T-helper 17 cell (primary cell): ENCODE results near the gene FLII. TPM values are rescaled to one million over a fixed set of nuclear protein-coding genes. Genes with fewer than 3 reads are reported as not detected.

Experiments
- ATAC-seq: fragments of 150-1000 bp; cut with Tn5 transposase; 2 replicates; pipeline ENCODE4 v1.10.0; 2021; ENCODE audit warnings: mild to moderate bottlenecking, moderate library complexity
- DNase-seq, 3 donors: peaks; one replicate each; pipeline versions ENCODE4 v3.0.0 to v3.0.0-alpha.2; 2020 to 2021
- H3K9me3 ChIP-seq: one replicate; pipeline ENCODE4 v1.7.0; 2013; ENCODE audit warnings: low read length, mild to moderate bottlenecking; ENCODE audit not compliant: control insufficient read depth, poor library complexity, severe bottlenecking
- H3K27ac Mint-ChIP-seq: one replicate; pipeline ENCODE4 v1.8.0; 2022; ENCODE audit warnings: mild to moderate bottlenecking, moderate library complexity, mixed read lengths
- H3K27me3 Mint-ChIP-seq: one replicate; pipeline ENCODE4 v1.8.0; 2022; ENCODE audit warnings: mixed read lengths
- H3K36me3 Mint-ChIP-seq: one replicate; pipeline ENCODE4 v1.8.0; 2022; ENCODE audit warnings: low read depth, mixed read lengths
- H3K4me1 Mint-ChIP-seq: one replicate; pipeline ENCODE4 v1.8.0; 2022; ENCODE audit warnings: mild to moderate bottlenecking, mixed read lengths
- H3K4me3 Mint-ChIP-seq: one replicate; pipeline ENCODE4 v1.8.0; 2022; ENCODE audit warnings: mild to moderate bottlenecking, moderate library complexity, mixed read lengths
- total RNA-seq, 4 donors: library from RNA in 2 of 4; stranded (reverse) in 2 of 4; gene quantifications; one replicate each; pipeline ENCODE4 v1.2.3 and lab custom pipeline; 2022 to 2026

The FLII gene
- total RNA-seq, 2 donors from 2014 or later = 276 to 284 TPM

DNA sequence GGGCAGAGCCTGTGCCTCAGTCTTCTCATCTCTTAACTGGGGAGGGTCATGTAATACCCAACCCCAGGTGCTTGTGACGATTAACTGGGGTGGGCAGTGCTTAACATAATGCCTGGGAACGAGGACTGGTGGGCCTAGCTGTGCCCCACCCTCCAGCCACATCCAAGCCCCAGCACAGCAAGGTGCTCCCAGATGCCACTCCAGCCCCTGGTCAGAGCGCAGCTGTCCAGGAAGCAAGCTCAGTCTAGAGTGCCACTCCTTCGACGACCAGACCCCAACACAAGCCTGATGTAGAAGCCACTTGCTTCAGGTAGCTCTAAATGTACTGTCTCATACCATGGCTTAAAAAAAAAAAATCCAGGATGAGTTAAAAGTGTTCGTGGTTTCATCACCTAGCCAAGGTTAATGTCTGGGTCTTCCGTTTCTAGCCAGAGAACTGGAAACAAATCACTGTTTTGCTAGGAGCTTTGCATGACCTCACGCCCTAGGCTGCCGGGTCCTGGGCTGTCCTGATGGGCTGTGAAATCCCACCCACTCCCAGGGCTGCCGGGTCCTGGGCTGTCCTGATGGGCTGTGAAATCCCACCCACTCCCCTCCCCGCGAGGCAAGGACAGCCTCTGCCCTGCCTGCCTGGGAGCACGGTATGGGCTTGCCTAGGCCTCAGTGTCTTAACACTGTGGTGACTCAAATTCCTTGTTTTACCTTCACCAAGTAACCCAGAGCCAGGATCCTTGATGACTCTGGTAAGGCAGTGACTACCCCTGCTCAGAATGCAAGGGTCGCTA is 9.6 kb upstream of the FLII start:
- Mint-ChIP-seq H3K4me3 (no peak overlapping the region), H3K4me1 (peaks cover 5% of the 10 kb centered on the region), H3K27me3 (no peaks in the 10 kb centered on the region), H3K27ac (no peak overlapping the region), H3K36me3 (peaks cover 2% of the 10 kb centered on the region)
- DNase-seq = no peak
- no peak for ATAC-seq
- H3K9me3 ChIP-seq = no peaks in the 10 kb centered on the region

DNA sequence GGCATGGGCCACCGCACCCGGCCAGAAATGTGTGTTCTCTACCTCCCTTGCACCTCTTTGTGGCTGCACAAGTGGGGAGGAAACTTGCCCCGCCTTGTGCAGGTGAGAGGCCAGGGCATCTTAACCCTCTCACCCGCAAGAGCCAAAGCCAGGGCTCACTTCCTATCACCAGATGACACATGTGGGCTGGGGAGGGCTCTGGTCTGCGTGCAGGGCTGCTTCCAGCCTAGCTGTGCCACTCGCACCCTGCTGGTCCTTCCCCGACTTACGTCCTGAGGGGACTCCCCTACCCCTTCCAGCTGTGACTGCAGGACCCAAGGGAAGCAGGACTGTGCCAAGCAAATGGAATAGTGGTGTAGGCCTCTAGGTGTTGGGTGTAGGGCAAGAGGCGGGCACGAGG is 8.8 kb upstream of the FLII start:
- no peak for DNase-seq
- H3K4me3 Mint-ChIP-seq = no peak overlapping the region
- peaks cover 2% of the 10 kb centered on the region for H3K36me3 Mint-ChIP-seq
- H3K27ac Mint-ChIP-seq = no peak overlapping the region
- no peaks in the 10 kb centered on the region for H3K9me3 ChIP-seq
- no peak for ATAC-seq
- H3K27me3 Mint-ChIP-seq = no peaks in the 10 kb centered on the region
- H3K4me1 Mint-ChIP-seq = peaks cover 6% of the 10 kb centered on the region

DNA sequence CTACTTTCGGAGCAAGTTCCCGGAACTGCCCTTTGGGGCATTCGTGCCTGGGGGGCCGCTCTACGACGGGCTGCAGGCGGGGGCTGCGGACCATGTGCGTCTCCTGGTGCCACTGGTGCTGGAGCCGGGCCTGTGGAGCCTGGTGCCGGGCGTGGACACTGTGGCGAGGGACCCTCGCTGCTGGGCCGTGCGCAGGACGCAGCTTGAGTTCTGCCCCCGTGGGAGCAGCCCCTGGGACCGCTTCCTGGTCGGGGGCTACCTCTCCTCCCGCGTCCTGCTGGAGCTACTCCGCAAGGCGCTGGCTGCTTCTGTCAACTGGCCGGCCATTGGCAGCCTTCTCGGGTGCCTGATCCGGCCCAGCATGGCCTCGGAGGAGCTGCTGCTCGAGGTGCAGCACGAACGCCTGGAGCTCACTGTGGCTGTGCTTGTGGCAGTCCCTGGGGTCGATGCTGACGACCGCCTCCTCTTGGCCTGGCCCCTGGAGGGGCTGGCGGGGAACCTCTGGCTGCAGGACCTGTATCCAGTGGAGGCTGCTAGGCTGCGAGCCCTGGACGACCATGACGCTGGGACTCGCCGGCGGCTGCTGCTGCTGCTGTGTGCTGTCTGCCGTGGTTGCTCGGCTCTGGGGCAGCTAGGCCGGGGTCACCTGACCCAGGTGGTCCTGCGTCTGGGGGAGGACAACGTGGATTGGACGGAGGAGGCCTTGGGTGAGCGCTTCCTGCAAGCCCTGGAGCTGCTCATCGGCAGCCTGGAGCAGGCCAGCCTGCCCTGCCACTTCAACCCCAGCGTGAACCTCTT is 5.5 kb upstream of the FLII start:
- no peak for DNase-seq
- peaks cover 20% of the 10 kb centered on the region for H3K4me1 Mint-ChIP-seq
- no peak overlapping the region for H3K4me3 Mint-ChIP-seq
- H3K36me3 Mint-ChIP-seq = no peaks in the 10 kb centered on the region
- ATAC-seq = no peak
- no peak overlapping the region for H3K27ac Mint-ChIP-seq
- no peaks in the 10 kb centered on the region for H3K27me3 Mint-ChIP-seq
- H3K9me3 ChIP-seq = no peaks in the 10 kb centered on the region

DNA sequence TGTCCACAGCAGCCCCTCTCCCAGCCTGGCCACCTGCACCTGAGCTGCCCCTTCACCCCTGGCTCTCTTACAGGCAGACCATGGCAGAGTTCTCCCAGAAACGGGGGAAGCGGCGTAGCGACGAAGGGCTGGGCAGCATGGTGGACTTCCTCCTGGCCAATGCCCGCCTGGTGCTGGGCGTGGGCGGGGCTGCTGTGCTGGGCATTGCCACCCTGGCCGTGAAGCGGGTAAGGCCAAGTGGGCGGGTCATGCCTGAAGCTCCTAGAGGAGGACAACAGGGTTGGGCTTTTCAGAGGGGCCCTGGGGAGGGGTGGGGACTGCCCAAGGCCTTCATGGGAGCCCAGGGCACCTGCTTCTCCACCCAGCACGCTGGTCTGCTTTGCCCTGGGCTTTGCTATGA is 4.1 kb upstream of the FLII start:
- Mint-ChIP-seq H3K27ac (no peak overlapping the region), H3K27me3 (no peaks in the 10 kb centered on the region), H3K4me3 (no peak overlapping the region), H3K4me1 (peaks cover 23% of the 10 kb centered on the region), H3K36me3 (no peaks in the 10 kb centered on the region)
- ATAC-seq = no peak
- no peaks in the 10 kb centered on the region for H3K9me3 ChIP-seq
- no peak for DNase-seq

DNA sequence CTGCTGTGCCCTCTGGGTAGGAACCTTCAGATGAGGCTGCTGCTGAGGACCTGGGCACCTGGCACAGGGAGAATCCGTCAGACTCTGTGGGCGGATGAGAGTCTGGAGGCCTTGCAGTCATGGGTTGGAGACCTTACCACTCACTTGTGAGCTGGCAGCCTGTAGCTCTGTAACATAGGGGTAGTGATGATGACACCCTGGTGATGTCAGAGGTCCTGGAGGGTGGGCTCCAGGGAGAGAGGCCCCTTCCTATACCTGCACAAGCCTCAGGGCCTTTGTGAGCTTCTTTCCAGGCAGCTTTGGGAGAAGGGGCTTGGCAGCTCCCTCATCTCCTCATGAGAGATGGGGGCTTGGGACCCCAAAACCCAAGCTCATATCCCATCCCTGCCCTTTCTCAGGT is 3.6 kb upstream of the FLII start:
- H3K9me3 ChIP-seq = no peaks in the 10 kb centered on the region
- Mint-ChIP-seq H3K4me1 (peaks cover 24% of the 10 kb centered on the region), H3K4me3 (peak overlapping the region; percentile 86), H3K27me3 (no peaks in the 10 kb centered on the region), H3K27ac (no peak overlapping the region), H3K36me3 (no peaks in the 10 kb centered on the region)
- DNase-seq (no peak), ATAC-seq (no peak)

DNA sequence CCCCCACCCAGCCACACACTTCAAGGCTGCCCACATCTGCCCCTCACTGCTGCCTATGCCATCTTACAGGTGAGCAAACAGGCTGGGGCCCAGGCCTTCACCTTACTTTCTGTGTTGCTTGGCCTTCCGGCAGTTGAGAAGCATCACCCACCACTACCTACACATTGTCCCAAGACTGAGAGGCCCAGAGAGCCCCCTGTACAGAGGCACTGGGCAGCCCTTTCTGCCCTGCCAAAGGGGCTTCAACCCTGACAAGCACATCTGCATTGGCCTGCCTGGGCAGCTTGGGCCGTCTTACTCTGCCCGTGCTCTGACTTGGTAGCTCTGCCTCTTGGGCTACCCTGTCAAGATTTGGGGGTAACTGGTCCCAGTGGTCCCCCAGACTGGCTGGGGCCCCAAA is 3.1 kb upstream of the FLII start:
- Mint-ChIP-seq H3K27me3 (no peaks in the 10 kb centered on the region), H3K27ac (peak overlapping the region; percentile 54), H3K4me3 (peak overlapping the region; percentile 86)

DNA sequence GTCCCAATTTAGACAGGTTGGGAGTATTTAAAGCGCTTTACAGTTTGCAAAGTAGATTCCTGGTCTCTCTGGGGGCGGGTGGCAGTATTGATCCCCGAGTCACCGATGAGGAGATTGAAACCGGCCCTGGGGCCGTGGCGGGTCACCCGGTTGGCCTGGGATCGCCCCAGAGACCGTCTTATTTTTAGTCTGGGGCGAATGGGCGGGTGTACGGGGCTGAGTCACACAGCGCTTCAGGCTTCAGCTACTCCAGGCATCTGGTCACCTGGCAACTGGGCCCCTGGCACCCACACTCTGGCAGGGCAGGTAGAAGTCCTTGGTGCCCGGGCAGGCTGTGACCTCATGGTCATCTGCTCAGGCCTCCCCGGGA is 2.6 kb upstream of the FLII start:
- H3K36me3 Mint-ChIP-seq = no peaks in the 10 kb centered on the region
- H3K9me3 ChIP-seq = no peaks in the 10 kb centered on the region
- peaks cover 28% of the 10 kb centered on the region for H3K4me1 Mint-ChIP-seq
- peak overlapping the region; percentile 54 for H3K27ac Mint-ChIP-seq
- H3K27me3 Mint-ChIP-seq = no peaks in the 10 kb centered on the region
- peak overlapping the region; percentile 86 for H3K4me3 Mint-ChIP-seq
- DNase-seq (no peak), ATAC-seq (no peak)

More for the DNA sequence above, 3.1 kb upstream of the FLII start:
- DNase-seq (no peak), ATAC-seq (no peak)
- H3K9me3 ChIP-seq = no peaks in the 10 kb centered on the region
- no peaks in the 10 kb centered on the region for H3K36me3 Mint-ChIP-seq
- H3K4me1 Mint-ChIP-seq = peaks cover 28% of the 10 kb centered on the region

DNA sequence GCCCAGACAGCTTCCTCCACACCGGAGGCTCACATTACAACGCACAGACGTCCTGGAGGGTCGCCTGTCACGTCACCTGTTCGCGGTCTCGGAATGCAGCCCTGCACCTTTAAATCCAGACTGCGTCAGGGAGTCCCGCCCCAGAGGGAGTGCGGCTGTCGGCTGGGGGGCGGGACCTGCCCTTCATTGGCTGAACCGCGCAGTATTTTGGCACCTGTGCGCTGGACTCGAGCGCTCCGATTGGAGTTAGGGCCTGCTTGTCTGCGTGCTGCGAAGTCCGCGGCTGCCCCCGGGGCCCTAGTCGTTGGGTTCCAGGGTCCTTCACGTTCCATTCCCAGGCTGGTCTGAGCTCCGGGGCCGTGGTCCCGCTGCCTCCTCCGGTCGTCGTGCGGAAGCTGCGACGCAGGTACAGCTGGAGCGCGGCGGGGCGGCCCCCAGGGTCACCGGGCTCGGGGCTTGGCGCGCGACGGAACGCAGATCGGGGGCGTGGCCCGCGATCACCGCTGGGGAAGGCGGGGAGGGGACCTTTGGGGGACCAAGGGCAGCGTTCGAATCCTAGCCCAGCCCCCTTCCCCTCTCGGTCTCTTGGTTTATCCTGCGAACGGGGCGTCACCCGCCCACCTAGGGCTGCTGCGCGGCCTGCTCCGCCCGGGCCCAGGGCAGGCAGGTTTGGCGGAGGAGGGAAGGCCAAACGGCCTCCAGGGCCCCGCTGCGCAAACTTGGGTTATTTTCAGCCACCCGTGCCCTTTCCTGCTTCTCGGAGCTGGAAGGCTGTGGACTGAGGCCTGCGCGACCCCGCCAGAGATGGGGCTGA is 2.0 kb upstream of the FLII start, which contains the start of gene MIEF2:
Gene MIEF2 (plus strand): TSS at position 331 of the 814 bp plus-strand sequence. CDS start 2,059 bp downstream, outside the sequence.
- DNase-seq = peak; percentile 86 to 88 (median 88)
- Mint-ChIP-seq H3K27me3 (no peaks in the 10 kb centered on the region), H3K27ac (peak within 1 kb of the TSS; percentile 68), H3K4me1 (peaks cover 30% of the 10 kb centered on the region), H3K4me3 (peak within 1 kb of the TSS; percentile 86), H3K36me3 (no peaks in the 10 kb centered on the region)
- no peaks in the 10 kb centered on the region for H3K9me3 ChIP-seq
- peak; percentile 92 for ATAC-seq

DNA sequence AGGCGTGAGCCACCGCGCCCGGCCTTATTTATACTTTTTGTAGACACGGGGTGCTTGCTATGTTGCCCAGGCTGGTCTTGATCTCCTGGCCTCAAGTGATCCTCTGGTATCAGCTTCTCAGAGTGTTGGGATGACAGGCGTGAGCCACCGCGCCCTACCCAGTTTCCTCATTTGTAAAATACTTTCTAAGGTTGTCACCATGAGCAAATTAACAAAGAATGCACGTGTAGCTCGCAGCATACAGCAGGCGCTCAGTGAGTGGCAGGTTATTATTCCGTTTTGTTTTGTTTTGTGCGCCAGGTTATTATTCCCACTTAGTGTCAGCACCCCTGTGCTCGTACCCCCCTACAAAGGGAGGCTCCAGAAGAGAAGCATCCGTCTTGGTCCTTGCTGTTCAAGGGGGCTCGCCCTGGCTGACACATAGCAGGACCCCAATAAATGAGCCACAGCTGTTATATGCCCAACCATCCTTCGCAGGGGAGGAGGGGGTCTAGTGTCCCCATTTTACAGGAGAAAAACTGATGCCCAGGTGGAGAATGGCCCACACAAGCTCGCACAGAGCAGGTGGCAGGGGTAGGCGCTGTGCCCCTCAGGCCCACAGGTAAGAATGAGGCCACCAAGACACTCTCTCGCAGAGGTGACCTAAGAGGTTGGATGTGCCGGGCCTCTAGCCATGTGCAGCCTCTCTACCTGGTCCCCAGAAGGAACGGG is 1.2 kb upstream of the FLII start:
- Mint-ChIP-seq H3K27me3 (no peaks in the 10 kb centered on the region), H3K27ac (peak overlapping the region; percentile 68), H3K36me3 (no peaks in the 10 kb centered on the region), H3K4me1 (peaks cover 30% of the 10 kb centered on the region), H3K4me3 (peak overlapping the region; percentile 86)
- ATAC-seq = peak; percentile 0
- H3K9me3 ChIP-seq = no peaks in the 10 kb centered on the region
- no peak for DNase-seq

DNA sequence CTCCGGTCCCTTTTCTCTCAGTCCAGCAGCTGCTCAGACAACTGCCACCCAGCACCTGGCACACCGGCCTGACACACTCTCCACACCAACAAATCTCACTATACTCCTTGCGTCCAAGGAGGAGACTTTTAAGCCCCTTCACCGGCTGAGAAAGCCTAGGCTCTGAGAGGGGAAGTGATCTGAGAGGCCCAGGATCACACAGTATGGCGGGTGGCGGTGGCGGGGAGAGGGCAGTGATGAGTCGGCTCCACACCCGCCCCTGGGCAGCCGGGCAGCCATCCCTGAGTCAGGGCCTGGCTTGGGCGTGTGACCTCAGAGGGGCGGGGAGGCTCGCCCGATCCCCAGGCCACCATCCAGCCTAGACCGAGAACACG is 569 bp downstream of the FLII start:
- DNase-seq = peak in 2 of 3 donors; percentile 32 to 42
- Mint-ChIP-seq H3K4me1 (peaks cover 27% of the 10 kb centered on the region), H3K27ac (peak overlapping the region; percentile 93), H3K4me3 (peak overlapping the region; percentile 98), H3K27me3 (no peaks in the 10 kb centered on the region), H3K36me3 (no peaks in the 10 kb centered on the region)
- H3K9me3 ChIP-seq = no peaks in the 10 kb centered on the region
- ATAC-seq = peak; percentile 32

DNA sequence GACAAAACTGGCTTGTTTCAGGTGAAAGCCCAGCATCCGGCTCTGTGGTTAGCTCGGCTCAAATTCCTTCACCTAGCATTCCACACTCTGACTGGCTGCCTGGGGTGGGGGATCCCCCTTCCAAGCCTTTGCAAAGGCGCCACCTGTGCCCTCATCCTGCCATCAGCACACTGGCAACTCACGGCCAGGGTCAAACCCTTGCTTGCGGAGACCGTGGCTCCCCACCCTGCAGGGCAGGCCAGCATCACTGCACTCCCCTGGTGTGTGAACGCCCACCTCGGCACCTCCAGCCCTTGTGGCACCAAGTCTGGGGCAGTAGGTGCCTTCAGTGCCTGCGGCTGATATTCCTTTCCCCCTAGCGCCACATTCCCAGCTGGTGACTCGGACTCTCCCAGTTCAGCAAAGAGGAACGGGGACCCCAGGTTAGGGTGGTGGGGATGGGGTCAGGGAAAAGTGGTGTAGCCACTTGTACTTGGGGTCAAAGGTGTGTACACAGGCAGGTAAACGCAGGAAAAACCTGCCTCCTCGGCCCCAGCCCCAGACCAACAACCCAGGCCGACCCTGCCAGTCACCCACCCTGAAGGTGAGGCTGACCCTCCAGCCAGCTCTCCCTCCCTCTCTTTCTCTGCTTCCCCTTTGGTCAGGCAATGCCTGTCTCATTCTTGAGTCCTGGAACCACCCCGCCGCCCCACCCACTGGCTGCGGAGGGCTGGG is 1.1 kb downstream of the FLII start:
- ATAC-seq = no peak
- Mint-ChIP-seq H3K4me3 (peak overlapping the region; percentile 98), H3K4me1 (peaks cover 27% of the 10 kb centered on the region), H3K27ac (peak overlapping the region; percentile 93), H3K36me3 (no peaks in the 10 kb centered on the region), H3K27me3 (no peaks in the 10 kb centered on the region)
- no peaks in the 10 kb centered on the region for H3K9me3 ChIP-seq
- DNase-seq = no peak

DNA sequence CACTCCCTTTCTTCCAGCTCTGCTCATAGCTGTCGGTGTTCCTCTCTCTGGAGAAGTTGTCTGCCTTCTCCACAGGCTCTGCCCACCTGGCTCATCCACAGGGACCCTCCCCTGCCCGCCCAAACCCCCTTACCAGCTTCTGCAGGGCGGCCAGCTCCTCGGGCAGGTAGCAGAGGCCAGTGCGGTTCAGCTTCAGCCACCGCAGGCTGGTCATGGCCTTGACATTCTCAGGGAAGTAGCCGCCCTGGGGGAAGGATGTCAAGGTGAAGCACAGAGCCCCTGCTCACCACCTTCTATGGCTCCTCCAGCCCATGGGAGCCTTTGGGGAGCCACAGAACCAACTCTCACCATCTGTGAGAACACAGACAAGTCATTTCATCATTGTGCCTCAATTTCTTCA is 1.8 kb downstream of the FLII start:
- ATAC-seq (no peak), DNase-seq (no peak)
- no peaks in the 10 kb centered on the region for H3K9me3 ChIP-seq
- peak overlapping the region; percentile 98 for H3K4me3 Mint-ChIP-seq
- no peaks in the 10 kb centered on the region for H3K36me3 Mint-ChIP-seq
- H3K4me1 Mint-ChIP-seq = peaks cover 24% of the 10 kb centered on the region
- peak overlapping the region; percentile 93 for H3K27ac Mint-ChIP-seq
- H3K27me3 Mint-ChIP-seq = no peaks in the 10 kb centered on the region
